T-helper 1 cell treated with Interleukin-12 subunit alpha and Interleukin-12 subunit beta and Interleukin-4 antibody, amounts not matched to agents 30 ng/mL and 1 ng/mL, for 36 hours (primary cell): ENCODE measurements around the gene SPARC. TPM values are rescaled to one million over a fixed set of nuclear protein-coding genes. Genes with fewer than 3 reads are reported as not detected.

Experiments
- intact Hi-C: fragments of 100-400 bp; cut with micrococcal nuclease; formaldehyde crosslinking; loops from one replicate; pipeline ENCODE4 v1.15.1; 2024
- total RNA-seq: library from RNA; stranded (reverse); gene quantifications from 2 replicates; pipeline ENCODE4 v1.2.3, GENCODE V29; 2022

Gene SPARC
- total RNA-seq, 1 donor from 2014 or later: 0.42 TPM

DNA sequence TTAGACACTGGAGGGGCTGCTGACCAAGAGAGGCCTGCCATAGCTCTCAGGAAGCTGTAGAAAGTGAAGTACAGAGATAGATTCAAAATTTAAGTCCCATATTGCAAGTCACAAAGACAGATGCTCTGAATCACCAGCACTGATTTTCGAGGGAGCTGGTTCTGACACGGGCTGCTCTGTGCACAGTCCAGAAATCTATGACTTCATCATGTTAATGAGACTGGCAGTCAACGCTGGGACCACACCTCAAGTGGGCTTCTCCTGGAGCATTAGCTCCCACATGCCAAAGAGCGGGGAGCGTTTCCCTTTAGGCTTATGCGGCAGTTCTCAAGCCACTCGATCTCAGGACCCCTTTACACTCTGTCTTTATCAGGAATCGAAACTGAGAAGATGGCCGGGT, 61.4 kb downstream of the SPARC start:
- intact Hi-C loops: no loop called here

GRCh38 chr5:151624476-151624875, 62.2 kb downstream of the SPARC start:
- intact Hi-C loops: no loop called here

- intact Hi-C loops: no loop called here
Measured at GRCh38 chr5:151622367-151623088, 64.2 kb downstream of the SPARC start.

GRCh38 chr5:151620461-151620840, 66.3 kb downstream of the SPARC start:
- intact Hi-C loops: no loop called here

GRCh38 chr5:151619812-151620460, 66.8 kb downstream of the SPARC start:
- intact Hi-C loops: no loop called here

DNA sequence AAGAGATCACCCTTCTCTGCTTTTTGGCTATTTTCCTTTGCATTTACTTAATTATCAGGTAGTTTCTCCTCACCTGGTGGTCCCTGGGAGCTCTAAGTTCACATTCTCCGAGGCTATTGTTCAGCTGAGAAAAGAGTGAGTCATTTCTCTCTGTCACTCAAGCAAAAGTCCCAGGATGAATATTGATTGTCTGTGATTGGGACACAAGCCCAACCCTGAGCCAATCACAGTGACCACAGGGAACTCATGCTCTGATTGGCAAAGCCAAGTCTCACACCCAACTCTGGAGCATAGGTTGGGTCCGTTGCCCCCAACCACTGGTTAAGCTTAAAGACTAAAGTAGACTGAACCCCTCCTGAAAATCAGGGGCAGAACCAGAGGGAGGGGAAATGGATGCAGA, 67.8 kb downstream of the SPARC start:
- intact Hi-C loops: no loop called here

DNA sequence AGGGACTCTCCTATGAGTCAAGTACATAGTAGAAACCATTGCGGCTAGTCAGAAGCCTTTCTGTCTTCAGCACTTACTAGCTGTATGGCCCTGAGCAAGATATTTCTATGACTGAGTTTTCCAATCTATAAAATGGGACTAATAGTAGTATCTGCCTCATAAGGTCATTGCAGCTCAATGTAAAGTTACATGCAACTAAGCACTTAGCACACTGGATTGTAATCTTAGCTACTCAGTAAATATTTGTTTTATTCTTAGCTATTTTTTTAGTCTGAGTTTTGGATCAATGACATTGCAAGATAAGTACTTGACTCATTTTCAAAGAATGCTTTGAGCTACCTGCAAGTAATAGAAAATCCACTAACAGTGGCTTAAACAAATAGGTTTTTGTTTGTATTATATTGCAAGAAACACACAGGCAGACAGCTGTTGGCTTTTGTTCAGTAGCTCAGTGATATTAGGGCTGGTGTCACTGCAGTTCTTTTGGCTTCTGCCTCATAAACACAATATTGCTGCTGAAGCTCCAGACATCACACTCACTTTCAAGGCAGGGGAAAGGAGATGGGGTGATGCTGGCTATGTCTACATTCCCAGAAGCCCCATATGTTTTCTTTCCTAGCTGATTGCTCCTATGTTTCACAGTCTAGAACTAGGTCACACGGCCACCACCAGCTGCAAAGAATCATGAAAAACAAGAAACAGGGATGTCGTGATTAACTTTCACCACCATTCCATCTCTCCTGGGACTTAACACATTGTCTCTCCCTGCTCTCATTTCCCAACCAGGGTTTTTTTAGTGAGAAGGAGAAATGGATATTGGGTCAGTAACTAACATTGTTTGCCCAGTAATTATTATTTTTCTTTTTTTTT, 68.6 kb downstream of the SPARC start:
- intact Hi-C loops: no loop called here

- intact Hi-C loops: no loop called here
Measured at GRCh38 chr5:151617383-151617840, 69.3 kb downstream of the SPARC start.

- intact Hi-C loops: no loop called here
Measured at GRCh38 chr5:151615431-151615830, 71.3 kb downstream of the SPARC start.

- intact Hi-C loops: no loop called here
Measured at GRCh38 chr5:151614565-151614964, 72.2 kb downstream of the SPARC start.

GRCh38 chr5:151612689-151613427, 73.9 kb downstream of the SPARC start:
- intact Hi-C loops: no loop called here

GRCh38 chr5:151611127-151611775, 75.5 kb downstream of the SPARC start:
- intact Hi-C loops: no loop called here

Other genes with a start within 250 kb of the SPARC start
- 5.9 and 6.0 TPM in 2 replicates for gene SLC36A1, start 239.3 kb downstream of the SPARC start, total RNA-seq
- gene FAT2, start 95.6 kb downstream of the SPARC start, total RNA-seq: not detected in 2 replicates
- 81.1 and 91.4 TPM in 2 replicates for gene ATOX1, start 71.7 kb upstream of the SPARC start, total RNA-seq
- 239 and 241 TPM in 2 replicates for gene G3BP1, start 85.0 kb upstream of the SPARC start, total RNA-seq
- not detected in 2 replicates for gene GLRA1, start 237.9 kb upstream of the SPARC start, total RNA-seq